NCI-H460 (cell line): ENCODE measurements around the gene CPE. TPM values are rescaled to one million over a fixed set of nuclear protein-coding genes. Genes with fewer than 3 reads are reported as not detected.

Source experiments
- DNase-seq: peaks from one replicate; pipeline ENCODE4 v3.0.0-alpha.2; 2016; ENCODE audit warnings: low read depth; ENCODE audit errors: extremely low read depth
- small RNA-seq, 2 experiments: library from RNA; depleted of rRNA; stranded (forward); fragments of <200 nt; gene quantifications; one replicate each; pipeline ENCODE3, GENCODE V24; 2014
- total RNA-seq: library from RNA; depleted of rRNA; stranded (reverse); fragments of >200 nt; shearing (Covaris generic); gene quantifications from 2 replicates; pipeline ENCODE4 v1.2.3, GENCODE V29; 2014; rRNA removed

CPE gene
- total RNA-seq, 1 experiment from 2014 or later: 1.1 TPM

- DNase-seq: no peak
Measured at GRCh38 chr4:165541851-165542459, 163.1 kb downstream of the CPE start.

GRCh38 chr4:165542476-165542875, 163.7 kb downstream of the CPE start:
- no peak for DNase-seq

Small RNAs within 50 kb of the gene (small RNA-seq; reads per million reads assigned to genes)
- gene MIR578 (0 reads per million in 2 experiments), gene SCGB1D5P (0 reads per million in 2 experiments)

Other genes with a start within 250 kb of the CPE start
- gene KLHL2, start 171.4 kb upstream of the CPE start, total RNA-seq: 10.2 and 14.4 TPM in 2 replicates
- gene MSMO1, start 51.3 kb upstream of the CPE start, total RNA-seq: 32.2 and 35.0 TPM in 2 replicates